NT2/D1 (cell line): ENCODE measurements around the gene SPIB.

Experiments used
- DNase-seq: peaks from one replicate; pipeline ENCODE4 v3.0.0-alpha.2; 2011; ENCODE audit warnings: low read depth, low spot score
- H3K27me3 ChIP-seq: 2 replicates; pipeline ENCODE4 v1.6.0; 2011; ENCODE audit warnings: mild to moderate bottlenecking; ENCODE audit not compliant: insufficient read length, insufficient read depth
- H3K36me3 ChIP-seq: 2 replicates; pipeline ENCODE4 v1.6.1; 2011; ENCODE audit warnings: mild to moderate bottlenecking, low read length, mixed read lengths; ENCODE audit not compliant: insufficient read depth, insufficient read length
- H3K4me1 ChIP-seq: 2 replicates; pipeline ENCODE4 v1.5.1; 2011; ENCODE audit not compliant: insufficient read depth, insufficient read length
- H3K4me3 ChIP-seq: 2 replicates; pipeline ENCODE4 v1.5.1; 2011; ENCODE audit warnings: low read depth; ENCODE audit not compliant: insufficient read length
- H3K9ac ChIP-seq: 2 replicates; pipeline ENCODE4 v1.6.0; 2011; ENCODE audit warnings: low read depth; ENCODE audit not compliant: insufficient read length
- H3K9me3 ChIP-seq: 2 replicates; pipeline ENCODE4 v1.5.1; 2011; ENCODE audit warnings: mild to moderate bottlenecking, low read length; ENCODE audit not compliant: insufficient read depth
- SUZ12 ChIP-seq: IDR thresholded peaks from 2 replicates; pipeline ENCODE4 v1.6.1; 2011; ENCODE audit not compliant: insufficient read length, insufficient read depth; ENCODE audit errors: extremely low read depth
- YY1 ChIP-seq: IDR thresholded peaks from 2 replicates; pipeline ENCODE4 v1.6.1; 2011; ENCODE audit not compliant: insufficient read length, insufficient read depth
- ZNF274 ChIP-seq: IDR thresholded peaks from 2 replicates; pipeline ENCODE4 v1.6.1; 2011; ENCODE audit warnings: mild to moderate bottlenecking, low read depth, low read length

The SPIB gene

DNA sequence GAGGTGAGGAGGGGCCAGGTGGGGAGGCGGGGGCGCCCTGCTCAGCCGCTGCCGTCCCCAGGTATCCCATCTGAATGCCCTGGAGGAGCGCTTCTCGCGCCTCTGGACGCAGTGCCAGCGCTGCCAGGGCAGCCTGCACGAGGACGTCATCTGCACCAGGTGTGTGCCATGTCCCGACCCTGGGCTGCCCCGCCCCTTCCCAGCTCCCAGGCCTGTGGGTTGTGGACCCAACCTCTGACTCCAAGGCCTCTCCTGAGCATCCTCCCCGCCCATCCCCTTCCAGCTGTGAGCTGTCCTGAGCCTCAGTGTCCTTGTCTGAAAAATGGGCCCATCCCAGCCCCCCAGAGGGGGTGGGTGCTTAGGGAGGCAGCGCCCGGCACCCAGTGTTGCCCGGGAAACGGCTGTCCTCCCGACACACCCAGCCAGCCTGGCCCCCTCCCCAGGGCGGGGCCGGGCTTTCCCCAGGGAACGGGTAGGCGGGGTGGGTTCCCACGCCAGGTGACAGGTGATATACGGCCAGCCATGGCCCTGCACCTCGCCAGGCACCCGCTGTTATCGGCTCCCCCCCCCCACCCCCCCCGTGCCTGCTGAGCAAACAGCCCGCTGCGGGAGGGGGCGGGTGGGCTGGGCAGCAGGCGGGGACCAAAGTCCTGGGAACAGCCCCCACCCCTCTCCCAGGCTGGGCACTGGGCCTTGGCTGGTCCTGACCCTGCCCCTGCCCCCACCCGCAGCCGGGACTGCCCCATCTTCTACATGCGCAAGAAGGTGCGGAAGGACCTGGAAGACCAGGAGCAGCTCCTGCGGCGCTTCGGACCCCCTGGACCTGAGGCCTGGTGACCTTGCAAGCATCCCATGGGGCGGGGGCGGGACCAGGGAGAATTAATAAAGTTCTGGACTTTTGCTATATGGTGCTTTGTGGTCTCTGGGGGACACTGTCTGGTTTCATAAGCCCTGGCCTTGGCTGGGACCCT lies 1.3 kb upstream of the SPIB start:
- DNase-seq, result no peak
- H3K4me3 ChIP-seq, result no peak overlapping the region
- TF ChIP-seq YY1 (no peak), ZNF274 (no peak), SUZ12 (no peak)

DNA sequence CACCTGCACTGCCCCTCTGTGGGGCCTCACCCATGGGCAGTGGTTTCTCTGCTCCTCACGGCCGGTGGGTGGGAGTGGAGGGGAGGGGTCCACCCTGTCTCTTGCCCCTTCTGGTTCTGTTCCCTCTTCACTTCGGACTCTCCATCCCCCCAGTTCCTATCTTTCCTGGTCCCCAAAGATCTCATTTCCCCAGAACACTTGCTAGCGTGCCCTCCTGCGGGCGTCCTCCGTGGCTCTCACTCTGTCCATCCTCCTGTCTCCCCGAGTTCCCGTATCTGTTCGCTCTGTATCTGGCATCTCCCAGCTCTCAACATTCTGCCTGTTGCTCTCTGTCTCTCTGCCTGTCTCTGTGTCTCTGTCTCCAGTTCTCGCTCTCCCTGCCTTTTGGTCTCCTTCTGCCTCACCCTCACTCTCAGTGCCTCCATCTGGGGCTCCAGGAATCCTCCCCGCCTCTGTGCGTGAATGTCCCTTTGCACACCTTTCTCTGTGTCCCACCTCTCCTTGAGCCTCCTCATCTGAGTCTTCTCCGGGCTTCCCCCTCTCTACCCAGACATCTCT lies 363 bp downstream of the SPIB start:
- H3K4me1 ChIP-seq, result peaks cover 6% of the 10 kb centered on the region
- H3K9me3 ChIP-seq, result no peaks in the 10 kb centered on the region
- DNase-seq, result no peak
- peaks cover 22% of the 10 kb centered on the region for H3K36me3 ChIP-seq
- TF ChIP-seq SUZ12 (no peak), YY1 (no peak), ZNF274 (no peak)
- H3K4me3 ChIP-seq, result peak overlapping the region; percentile 8
- H3K9ac ChIP-seq, result peak overlapping the region; percentile 17
- no peaks in the 10 kb centered on the region for H3K27me3 ChIP-seq

More for the DNA sequence above, 1.3 kb upstream of the SPIB start:
- H3K36me3 ChIP-seq, result peaks cover 38% of the 10 kb centered on the region
- H3K27me3 ChIP-seq, result no peaks in the 10 kb centered on the region
- H3K9ac ChIP-seq, result no peak overlapping the region
- H3K9me3 ChIP-seq, result no peaks in the 10 kb centered on the region
- peaks cover 6% of the 10 kb centered on the region for H3K4me1 ChIP-seq

DNA sequence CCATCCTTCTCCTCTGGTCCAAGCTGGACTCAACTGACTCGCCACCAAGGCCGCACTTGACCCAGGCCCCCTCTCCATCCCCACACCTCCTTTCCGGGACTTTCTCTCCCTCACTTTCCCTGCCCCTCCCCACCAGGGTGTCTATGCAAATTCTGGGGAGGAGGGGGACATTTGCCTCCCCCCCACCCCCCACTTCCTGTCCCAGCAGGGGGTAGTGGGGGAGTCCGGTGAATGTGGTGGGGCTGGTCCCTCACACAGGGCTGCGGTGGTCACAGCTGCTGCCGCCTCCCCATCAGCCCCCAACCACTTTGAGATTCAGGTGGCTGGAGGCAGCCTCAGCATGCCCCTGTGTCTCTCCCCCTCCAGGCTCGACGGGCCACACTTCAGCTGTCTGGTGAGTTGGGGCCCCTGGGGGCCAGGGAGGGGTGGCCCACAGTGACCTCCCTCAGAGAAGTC lies 870 bp downstream of the SPIB start:
- Histone ChIP-seq H3K36me3 (peaks cover 18% of the 10 kb centered on the region), H3K4me1 (peaks cover 6% of the 10 kb centered on the region), H3K9ac (peak overlapping the region; percentile 50), H3K4me3 (peak overlapping the region; percentile 8), H3K9me3 (no peaks in the 10 kb centered on the region), H3K27me3 (no peaks in the 10 kb centered on the region)
- TF ChIP-seq ZNF274 (no peak), SUZ12 (no peak), YY1 (no peak)
- DNase-seq, result no peak

DNA sequence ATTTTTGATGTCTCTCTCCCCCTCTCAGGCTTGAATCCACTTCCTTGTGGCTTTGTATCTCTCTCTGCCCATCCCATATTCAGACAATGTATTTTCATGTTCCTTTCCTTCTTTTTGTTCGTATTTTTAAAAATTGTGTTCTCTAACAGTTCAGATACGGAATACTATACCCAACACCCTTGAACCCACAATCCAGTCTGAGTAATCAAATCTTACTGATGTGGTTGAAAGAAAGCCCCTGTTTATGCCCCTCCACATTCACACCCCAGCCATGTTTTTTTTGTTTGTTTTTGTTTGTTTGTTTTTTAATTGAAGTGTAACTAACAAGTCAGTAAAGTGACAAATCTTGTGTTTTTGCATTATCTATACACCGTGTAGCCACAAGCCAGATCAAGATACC lies 1.4 kb downstream of the SPIB start:
- H3K4me1 ChIP-seq, result peaks cover 5% of the 10 kb centered on the region

DNA sequence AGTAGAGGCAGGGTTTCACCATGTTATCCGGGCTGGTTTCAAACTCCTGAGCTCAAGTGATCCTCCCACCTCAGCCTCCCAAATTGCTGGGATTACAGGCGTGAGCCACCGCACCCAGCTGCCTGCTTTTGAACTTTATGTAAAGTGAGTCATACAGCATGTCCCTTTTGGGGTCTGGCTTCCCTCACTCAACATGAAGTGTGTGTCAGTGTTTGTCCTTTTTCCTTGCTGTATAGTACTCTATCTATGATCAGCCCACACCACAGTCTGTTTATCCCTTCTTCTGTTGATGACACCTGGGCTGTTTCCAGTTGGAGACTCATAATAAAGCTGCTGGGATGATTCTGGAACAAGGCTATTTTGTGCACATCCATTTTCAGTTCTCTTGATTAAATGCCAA lies 2.1 kb downstream of the SPIB start:
- Histone ChIP-seq H3K9ac (no peak overlapping the region), H3K4me1 (peaks cover 3% of the 10 kb centered on the region), H3K36me3 (peaks cover 13% of the 10 kb centered on the region), H3K4me3 (no peak overlapping the region), H3K9me3 (no peaks in the 10 kb centered on the region), H3K27me3 (no peaks in the 10 kb centered on the region)
- DNase-seq, result no peak
- TF ChIP-seq ZNF274, result no peak
- no peak for TF ChIP-seq SUZ12
- TF ChIP-seq YY1, result no peak

More for the DNA sequence above, 1.4 kb downstream of the SPIB start:
- Histone ChIP-seq H3K36me3 (peaks cover 16% of the 10 kb centered on the region), H3K4me3 (no peak overlapping the region), H3K9ac (peak overlapping the region; percentile 50), H3K27me3 (no peaks in the 10 kb centered on the region), H3K9me3 (no peaks in the 10 kb centered on the region)
- no peak for DNase-seq
- no peak for TF ChIP-seq SUZ12
- TF ChIP-seq ZNF274, result no peak
- no peak for TF ChIP-seq YY1

DNA sequence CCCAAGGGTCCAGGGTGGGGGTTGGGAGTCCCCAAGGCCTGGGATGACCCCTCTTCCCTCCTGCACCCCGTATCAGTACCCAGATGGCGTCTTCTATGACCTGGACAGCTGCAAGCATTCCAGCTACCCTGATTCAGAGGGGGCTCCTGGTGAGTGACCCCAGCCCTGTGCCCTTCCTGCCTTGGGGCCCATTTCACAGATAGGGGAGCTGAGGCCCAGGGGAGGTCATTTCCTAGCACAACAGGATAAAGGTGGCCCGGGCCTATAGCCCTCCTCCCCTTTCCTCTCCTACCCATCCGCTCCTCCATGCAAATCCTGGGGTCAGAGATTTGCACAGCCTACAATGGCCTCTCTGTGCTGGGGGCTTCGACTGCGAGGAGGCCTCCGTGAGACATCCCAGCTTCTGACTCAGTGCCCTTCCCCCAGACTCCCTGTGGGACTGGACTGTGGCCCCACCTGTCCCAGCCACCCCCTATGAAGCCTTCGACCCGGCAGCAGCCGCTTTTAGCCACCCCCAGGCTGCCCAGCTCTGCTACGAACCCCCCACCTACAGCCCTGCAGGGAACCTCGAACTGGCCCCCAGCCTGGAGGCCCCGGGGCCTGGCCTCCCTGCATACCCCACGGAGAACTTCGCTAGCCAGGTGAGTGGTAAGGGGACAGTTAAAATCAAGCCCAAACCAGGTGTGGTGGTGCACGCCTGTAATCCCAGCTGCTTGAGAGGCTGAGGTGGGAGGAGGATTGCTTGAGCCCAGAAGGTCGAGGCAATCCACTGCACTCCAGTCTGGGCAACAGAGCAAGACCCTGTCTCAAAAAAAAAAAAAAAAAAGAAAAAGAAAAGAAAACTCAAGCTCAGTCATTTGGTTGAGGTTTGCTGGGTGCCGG lies 3.9 kb downstream of the SPIB start:
- H3K9me3 ChIP-seq, result no peaks in the 10 kb centered on the region
- TF ChIP-seq ZNF274 (no peak), SUZ12 (no peak), YY1 (no peak)
- peaks cover 3% of the 10 kb centered on the region for H3K4me1 ChIP-seq
- H3K27me3 ChIP-seq, result no peaks in the 10 kb centered on the region
- no peak overlapping the region for H3K4me3 ChIP-seq
- no peak overlapping the region for H3K9ac ChIP-seq
- no peaks in the 10 kb centered on the region for H3K36me3 ChIP-seq
- DNase-seq, result no peak
